ENCODE results near the gene NIM1K.

DNA sequence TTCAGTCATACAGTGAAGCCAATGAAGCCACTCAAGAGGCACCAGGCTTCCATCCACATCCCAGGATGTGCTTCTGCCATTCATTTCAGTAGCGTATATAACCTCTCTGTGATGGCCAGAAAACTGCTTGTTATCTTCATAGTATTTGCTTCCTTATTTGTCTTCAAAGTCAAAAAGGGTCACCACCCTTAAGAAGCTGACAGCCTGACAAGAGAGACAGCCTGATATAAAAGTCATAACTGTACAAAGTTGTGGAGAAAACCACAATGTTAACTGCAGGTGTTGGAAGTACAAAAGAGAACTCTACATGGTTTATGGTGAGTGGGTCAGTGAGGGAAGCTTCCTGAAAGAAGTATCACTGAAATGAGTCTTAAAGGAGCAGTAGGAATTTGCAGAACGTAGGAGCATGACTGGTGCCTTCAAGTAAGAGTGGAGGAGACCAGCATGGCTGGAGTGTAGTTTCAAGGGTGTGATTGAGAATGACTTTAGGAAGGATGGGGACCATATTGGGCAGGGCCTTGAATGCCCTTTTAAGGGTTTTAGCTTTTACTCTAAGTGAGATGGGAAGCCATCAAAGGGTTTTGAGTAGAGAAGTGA, 33.7 kb downstream of the NIM1K start:
- TF ChIP-seq POLR2A (IDR thresholded peaks at IDR 0.05; ENCODE audit: low read length) (no peak), GATA1 (IDR thresholded peaks at IDR 0.05; ENCODE audit: low read depth, low read length) (no peak)
